Activated naive CD4-positive, alpha-beta T cell treated with anti-CD3 and anti-CD28 coated beads, Interleukin-2, amount 50 U/mL, for 16 hours (primary cell): Measurements from ENCODE around the gene RAE1.
A peak's percentile ranks its signal among the peaks of the same experiment; 100 is the strongest.

Experiments used
- DNase-seq: peaks from one replicate; pipeline ENCODE4 v3.0.0-alpha.2; 2020

The RAE1 gene

DNA sequence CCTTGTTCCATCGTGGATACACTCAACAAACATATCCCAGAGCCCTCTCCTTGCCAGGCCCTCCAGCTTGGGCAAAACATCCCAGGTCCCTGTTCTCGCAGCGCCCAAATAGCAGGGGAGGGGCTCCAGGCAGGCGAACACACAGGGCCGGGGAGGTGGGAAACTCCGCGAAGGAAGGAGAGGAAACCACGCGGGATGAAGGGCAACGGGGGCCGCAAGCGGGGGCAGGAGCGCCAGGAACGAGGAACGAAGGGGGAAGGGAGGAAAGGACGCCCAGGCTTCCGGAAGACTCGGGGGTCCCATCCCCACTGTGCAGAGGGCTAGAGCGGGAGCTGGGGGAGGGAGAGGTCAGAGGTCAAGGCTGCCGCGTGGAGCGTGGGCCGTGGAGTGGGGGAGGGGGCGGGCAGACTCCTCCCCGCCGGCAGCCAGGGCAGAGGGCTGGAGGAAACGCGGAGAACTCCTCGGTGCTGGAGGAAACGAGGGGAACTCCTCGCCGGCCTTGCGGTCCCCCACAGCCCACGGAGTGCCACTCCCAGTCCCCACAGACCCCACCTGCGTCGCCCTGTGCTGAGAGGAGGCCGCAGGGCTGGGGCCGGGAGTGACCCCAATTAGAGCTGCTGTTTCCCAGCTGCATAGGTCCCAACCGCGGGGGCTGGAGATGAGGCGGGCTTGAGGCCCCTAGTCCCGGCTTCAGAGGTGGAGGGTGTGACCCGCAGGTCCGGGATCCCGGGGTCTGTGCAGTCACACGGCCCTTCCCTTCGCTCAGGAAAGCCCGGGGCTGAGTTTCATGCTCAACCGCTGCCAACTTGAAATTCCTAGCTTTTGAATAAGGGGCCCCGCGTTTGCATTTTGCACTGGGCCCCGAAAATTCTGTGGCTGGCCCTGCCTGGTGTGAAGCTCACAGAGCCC, 38.9 kb downstream of the RAE1 start:
- peak; percentile 72 for DNase-seq

DNA sequence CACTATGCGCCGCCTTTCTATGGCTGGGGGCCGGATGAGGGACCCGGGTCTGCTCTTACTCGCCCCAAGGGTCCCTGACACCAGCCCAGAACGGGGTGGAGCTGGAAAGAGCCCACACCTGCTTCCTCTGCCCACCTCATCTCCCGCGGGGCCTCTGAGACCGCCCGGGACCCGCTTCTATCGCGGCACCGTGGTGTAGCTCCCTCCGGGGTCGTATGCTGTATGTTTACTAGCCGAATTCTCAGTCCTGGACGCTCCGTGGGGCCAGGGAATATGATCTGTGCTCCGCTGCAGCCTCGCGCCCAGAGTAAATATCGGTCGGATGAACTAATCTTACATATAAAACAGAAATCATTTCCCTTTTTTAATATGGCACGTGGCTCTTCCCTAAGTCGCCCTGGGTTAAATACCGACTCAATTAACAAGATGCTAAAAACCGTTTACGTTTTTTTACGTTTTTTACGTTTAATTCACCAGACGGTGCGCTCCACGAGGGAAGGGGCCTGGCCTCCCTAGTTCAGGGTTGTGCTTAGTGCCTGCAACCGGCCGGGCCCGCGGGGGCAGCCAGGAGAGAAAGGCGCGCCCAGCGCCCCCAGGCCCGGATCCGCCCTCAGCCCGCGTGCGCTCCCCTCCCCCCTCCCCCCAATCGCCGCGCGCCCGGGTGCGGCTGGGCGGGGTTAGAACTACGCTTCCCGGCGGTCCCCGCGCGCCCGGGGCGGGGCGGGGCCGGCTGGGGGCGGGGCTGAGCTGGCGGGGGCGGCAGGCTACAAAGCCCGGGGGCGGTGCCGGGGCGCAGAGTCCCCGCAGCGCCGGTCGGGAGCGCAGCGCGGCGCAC, 39.8 kb downstream of the RAE1 start, which contains the start of gene RBM38:
TSS of gene RBM38 (plus strand) at position 793 of the 835 bp plus-strand sequence. CDS start 186 bp downstream, outside the sequence.
- DNase-seq = peak; percentile 82

GRCh38 chr20:57391439-57392301, 40.6 kb downstream of the RAE1 start:
- no peak for DNase-seq

DNA sequence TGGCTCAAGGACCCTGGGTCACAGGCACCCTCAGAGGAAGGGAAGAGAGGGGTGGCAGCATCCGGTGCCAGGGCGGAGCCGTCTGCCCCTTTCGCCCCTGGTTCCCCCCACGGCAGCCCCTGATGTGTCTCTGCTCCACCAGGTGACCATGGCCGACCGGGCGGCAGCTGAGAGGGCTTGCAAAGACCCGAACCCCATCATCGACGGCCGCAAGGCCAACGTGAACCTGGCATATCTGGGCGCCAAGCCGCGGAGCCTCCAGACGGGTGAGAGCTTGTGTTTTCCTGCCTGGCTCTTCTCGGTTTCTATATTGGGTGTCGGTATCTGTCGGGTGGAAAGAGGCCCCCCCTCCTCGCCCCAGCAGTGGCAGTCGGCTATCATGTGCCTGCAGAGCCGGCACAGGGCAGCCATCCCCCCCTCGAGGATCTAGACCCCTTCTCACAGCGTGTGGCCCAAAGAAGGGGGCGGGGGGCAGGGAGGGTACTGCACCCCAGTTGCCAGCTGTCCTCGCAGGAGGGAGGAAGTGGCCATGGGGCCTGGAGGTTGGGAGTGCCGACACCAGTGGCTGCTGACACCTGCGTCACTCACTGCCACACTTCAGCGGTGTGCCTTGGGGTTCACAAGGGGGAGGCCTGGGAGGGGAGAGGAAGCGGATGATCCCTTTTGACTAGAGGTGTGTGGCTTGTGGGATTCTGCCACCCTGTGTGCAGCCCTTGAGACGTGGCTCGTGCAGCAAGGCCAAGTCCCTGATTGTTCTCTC, 41.6 kb downstream of the RAE1 start:
- DNase-seq = peak; percentile 73

DNA sequence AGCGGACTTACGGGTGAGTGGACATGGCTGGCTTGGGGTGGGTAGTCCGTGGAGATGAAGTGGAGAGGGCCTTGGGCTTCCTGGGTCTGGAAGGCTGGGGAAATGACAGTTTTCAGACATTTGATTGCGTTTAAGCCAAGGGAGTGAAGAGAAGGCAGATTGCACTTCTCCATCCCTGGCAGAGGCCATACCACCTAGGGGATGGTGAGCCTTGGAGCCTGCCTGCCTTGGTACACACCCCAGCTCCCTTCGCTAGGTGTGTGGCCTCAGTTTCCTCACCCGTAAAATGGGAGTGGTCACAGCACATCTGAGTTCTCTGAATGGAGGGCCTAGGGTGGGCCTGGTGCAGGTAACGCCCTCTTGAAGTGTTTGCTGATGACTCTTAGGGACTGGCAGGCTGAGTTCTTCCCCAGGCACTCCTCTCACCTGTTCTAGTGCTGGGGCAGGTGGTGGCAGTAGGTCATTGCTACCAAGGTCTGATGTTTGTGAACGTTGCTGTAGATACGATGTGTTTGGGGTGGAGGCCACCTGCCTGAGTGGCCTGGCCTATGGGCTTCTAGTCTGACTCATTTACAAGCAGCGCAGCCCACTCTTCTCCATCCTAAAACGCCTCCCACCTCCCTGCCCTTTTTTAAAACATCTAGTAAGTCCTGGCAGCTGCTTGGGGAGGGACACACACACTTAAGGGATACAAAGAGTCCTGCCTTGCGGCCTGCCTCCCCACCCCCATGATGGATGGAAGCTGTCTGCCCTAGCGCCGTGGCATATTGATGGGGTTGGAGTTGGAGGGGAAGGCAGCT, 42.5 kb downstream of the RAE1 start:
- no peak for DNase-seq

- no peak for DNase-seq
Observed at GRCh38 chr20:57394121-57395082, 43.3 kb downstream of the RAE1 start.

DNA sequence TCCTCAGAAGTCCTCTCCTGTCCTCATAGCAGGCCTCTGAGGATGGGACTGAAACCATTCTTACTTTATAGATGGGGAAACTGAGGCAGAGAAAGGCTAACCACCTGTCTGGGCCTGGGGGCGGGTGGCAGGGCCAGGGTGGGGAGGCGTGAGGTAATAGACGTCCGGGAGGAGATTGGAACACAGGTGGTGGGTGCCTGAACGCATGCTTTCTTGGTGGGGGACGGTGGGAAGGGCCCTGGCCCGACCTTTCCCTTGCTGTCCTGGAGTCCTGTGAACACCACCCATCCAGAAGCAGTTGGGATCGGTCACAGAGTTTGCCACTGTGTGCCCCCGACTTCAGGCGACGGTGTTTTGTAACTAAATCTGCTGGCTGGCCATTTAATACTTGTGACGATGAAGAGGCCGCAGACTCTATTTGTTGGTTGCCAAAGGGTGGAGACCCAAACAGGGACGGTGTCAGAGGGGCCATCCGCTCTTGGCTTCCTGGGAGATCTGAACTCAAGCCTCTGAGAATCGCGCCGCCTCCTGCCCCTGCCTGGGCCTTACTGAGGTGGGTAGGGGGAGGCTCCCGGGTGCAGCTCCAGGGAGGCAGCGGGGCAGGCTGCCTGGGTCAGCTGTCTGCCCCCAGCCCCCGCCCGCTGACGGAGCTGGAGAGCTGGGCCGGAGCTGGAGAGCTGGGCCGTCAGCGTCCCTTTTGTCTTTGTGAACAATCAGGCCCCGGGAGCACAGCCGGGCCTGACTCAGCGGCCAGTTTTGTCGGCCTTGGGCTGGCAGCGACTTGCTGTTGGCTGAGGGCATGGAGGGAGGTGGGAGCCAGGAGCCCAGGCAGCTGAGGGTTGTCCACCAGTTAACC, 44.3 kb downstream of the RAE1 start:
- DNase-seq = peak; percentile 9

- DNase-seq = peak; percentile 10
Observed at GRCh38 chr20:57396212-57396983, 45.3 kb downstream of the RAE1 start.

DNA sequence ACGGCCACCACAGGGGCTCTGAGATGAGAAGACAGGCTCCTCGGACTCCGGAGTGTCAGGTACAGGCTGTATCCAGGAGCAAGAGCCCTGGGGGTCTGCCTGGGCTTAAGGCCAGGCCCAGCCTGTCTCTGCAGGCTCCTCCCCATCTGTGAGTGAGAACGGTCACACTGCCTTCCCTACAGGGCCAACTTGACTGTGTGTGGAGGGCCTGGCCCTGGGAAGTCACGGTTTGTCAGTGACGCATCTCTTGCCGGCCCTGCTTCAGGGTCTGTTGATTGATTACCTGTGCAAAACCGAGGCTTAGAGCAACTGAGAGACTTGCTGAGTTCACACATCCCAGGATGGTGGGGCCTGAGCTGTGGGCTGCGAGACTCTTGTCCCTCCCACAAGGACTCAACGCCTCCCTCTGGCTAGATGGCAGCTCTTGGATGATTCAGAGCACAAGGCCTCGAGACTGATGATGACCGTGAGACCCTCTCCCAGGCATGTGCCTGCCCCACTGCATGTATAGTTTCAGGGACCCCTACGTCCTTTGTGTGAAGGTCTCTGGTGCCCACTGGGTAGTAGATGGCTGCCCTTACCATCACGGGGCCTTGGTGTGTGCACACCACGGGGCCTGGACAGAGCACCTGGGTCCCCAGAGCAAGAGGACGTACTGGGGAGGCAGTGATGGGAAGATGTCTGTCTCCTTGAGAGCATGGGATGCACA, 46.1 kb downstream of the RAE1 start:
- no peak for DNase-seq

- peak; percentile 59 for DNase-seq
Observed at GRCh38 chr20:57397693-57398108, 46.6 kb downstream of the RAE1 start.

DNA sequence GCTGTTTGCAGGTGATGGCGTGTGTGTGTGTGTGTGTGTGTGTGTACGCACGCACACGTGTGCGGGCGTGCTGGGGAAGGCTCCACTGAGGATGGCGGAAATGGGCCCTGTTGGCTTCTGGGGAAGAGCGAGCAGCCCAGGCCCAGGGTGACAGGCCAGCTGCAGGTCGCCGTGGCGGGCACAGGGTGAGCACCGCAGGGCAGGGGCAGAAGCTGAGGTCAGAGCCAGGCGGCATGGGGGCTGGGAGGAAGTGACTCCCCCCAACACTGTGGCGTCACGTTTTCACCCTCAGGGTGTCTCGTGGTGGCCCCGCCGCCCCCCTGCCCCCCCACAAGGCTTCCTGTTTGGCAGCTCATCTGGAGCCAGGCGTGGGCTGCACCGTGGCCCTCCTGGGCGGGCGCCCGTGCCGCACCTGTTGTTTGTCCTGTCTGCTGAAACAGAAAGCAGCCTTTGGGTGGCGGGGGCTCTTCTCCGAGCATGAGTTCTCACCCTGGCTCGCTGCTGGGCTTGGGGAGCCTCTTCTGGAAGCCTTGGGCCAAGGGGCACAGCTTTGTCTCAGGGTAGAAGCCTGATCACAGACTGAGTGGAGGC, 47.3 kb downstream of the RAE1 start:
- DNase-seq = peak; percentile 89

GRCh38 chr20:57398901-57399535, 48.0 kb downstream of the RAE1 start:
- no peak for DNase-seq

GRCh38 chr20:57399587-57400155, 48.6 kb downstream of the RAE1 start:
- DNase-seq = peak; percentile 44

- peak; percentile 16 for DNase-seq
Observed at GRCh38 chr20:57400231-57400701, 49.2 kb downstream of the RAE1 start.

GRCh38 chr20:57400821-57401564, 49.9 kb downstream of the RAE1 start:
- DNase-seq = peak; percentile 28
